CD4-positive, alpha-beta T cell treated with Interleukin-6 at 100 ng/mL for 8 hours (primary cell): ENCODE results near the gene EIF3I.

Experiments used
- DNase-seq: peaks from one replicate; pipeline ENCODE4 v3.0.0-alpha.2; 2020; ENCODE audit warnings: mixed read lengths, low spot score

EIF3I gene

DNA sequence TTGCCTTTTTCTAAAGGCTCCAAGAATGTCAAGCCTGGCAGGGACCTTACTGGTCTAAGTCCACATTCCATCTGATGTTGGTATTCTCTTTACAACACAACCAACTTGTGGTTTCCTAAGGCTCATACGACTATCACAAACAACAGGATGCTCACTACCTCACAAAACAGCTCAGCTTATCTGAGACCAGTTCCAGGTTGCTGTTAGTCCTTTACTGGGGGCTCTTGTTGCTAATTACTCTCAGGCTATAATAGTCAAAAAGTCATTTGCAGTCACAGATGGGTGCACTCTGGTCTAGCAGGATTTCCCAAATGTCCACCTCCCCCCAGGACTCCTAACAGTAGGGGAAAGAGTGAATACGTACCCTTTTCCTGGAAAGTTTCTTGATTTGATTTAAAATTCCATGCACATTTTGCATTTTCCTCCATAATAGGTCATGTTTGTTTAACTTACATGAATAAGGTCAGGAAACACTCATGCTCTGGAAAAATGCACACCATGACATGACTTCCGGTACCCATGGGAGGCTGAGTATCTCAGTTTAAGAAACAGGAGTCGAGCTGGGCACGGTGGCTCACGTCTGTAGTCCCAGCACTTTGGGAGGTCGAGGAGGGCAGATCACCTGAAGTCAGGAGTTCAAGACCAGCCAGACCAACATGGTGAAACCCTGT is 44.8 kb downstream of the EIF3I start:
- peak; percentile 45 for DNase-seq

DNA sequence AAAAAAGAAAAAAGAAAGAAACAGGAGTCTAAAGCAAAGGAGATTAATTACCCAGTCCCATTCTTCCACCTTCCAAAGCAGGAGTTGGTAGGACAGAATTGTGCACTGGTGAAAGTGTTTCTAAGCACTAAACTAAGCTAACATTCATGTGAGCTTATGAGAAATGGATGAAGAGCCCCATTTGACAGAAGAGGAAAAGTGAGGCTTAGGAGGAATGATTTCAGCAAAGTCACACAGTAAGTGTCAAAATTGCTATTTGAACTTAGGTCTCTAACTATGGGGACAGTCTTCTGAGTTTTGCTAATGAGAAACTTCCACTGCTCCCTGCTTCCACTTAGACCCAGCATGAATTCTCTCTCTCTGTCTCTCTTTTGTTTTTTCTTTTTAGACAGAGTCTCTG is 47.5 kb downstream of the EIF3I start:
- DNase-seq = no peak

DNA sequence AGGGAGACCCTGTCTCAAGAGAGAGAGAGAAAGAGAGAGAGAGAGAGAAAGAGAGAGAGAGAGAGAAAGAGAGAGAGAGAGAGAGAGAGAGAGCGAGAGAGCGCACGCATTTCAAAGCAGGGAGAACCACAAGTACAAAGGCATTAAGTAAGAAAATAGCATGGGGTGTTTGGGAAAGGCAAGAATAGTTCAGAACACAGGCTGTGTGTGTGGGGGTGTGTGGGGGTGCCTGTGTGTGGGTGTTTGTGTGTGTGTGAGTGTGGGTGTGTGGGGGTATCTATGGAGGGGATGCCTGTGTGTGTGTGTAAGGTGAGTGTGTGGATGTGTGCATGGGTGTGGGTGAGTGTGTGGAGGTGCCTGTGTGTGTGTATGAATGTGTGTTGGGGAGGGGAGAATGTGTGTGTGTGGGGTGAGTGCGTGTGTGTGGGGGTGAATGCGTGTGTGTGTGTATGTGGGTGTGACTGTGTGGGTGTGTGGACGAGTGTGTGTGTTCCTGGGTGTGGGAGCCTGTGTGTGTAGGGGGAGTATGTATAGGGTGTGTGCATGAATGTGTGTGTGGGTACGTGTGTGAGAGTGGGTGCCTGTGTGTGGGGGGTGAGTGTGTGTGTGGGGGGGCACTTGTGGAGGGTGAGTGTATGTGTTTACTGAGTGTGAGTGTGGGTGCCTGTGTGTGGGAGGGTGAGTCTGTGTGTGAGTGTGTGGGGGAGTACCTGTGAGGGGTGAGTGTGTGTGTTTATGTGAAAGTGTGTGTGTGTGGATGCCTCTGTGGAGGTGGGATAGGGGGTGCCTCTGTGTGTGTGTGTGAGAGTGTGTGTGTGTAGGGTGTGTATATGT is 50.6 kb downstream of the EIF3I start:
- peak; percentile 37 for DNase-seq

DNA sequence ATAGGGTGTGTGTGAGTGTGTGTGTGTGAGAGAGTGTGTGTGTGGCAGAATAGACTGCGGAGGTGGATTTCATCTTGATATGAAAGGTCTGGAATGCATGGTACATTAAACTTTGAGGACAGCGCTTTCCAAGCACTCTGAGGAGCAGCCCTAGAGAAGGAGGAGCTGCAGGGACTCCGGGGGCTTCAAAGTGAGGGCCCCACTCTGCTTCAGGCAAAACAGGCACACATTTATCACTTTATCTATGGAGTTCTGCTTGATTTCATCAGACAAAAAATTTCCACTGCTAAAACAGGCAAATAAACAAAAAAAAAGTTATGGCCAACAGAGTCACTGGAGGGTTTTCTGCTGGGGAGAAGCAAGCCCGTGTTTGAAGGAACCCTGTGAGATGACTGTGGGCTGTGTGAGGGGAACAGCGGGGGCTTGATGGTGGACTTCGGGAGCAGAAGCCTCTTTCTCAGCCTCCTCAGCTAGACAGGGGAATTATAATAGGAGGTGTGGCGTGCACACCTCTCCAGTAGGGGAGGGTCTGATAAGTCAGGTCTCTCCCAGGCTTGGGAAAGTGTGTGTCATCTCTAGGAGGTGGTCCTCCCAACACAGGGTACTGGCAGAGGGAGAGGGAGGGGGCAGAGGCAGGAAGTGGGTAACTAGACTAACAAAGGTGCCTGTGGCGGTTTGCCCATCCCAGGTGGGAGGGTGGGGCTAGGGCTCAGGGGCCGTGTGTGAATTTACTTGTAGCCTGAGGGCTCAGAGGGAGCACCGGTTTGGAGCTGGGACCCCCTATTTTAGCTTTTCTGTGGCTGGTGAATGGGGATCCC is 51.4 kb downstream of the EIF3I start:
- DNase-seq = peak; percentile 90

DNA sequence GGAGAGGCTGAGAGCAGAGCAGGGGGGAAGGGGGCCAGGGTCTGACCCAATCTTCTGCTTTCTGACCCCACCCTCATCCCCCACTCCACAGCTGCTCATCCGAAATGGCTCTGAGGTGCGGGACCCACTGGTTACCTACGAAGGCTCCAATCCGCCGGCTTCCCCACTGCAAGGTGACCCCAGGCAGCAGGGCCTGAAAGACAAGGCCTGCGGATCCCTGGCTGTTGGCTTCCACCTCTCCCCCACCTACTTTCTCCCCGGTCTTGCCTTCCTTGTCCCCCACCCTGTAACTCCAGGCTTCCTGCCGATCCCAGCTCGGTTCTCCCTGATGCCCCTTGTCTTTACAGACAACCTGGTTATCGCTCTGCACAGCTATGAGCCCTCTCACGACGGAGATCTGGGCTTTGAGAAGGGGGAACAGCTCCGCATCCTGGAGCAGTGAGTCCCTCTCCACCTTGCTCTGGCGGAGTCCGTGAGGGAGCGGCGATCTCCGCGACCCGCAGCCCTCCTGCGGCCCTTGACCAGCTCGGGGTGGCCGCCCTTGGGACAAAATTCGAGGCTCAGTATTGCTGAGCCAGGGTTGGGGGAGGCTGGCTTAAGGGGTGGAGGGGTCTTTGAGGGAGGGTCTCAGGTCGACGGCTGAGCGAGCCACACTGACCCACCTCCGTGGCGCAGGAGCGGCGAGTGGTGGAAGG is 52.6 kb downstream of the EIF3I start:
- DNase-seq = no peak

DNA sequence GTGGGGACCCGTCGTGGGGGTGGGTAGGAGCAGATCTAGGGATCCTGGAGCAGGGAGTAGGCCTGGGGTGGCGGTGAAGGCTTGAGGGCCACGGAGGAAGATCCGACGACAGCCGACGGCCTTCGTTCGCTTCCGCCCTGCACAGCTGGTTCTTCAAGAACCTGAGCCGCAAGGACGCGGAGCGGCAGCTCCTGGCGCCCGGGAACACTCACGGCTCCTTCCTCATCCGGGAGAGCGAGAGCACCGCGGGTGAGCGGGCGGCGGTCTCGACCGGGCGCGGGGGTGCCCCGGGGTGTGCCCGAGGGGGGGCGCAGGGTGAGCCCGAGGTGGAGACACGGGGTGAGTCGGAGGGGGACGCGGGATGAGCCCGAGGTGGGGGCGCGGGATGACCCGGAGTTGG is 53.2 kb downstream of the EIF3I start:
- no peak for DNase-seq

DNA sequence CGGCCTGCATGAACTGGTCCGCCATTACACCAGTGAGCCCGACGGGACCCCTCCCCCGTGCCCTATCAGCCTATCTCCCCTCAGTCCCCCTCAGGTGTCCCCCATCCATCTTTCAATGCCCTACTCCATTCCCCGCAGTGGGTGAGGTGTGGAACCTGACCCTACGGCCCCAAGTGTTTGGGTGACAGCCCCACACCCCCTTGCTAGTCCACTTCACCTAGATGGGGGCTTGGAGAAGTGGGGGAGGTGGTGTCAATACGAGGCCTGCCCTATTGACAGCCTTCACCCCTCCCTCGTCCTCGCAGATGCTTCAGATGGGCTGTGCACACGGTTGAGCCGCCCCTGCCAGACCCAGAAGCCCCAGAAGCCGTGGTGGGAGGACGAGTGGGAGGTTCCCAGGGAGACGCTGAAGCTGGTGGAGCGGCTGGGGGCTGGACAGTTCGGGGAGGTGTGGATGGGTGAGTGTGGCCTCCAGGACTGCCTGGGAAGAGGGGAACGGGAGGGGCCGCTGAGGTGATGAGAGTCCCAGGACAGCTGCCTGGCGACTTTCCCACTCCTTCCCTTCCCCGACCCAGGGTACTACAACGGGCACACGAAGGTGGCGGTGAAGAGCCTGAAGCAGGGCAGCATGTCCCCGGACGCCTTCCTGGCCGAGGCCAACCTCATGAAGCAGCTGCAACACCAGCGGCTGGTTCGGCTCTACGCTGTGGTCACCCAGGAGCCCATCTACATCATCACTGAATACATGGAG is 54.0 kb downstream of the EIF3I start:
- DNase-seq = no peak
